ENCODE results near the gene MAPK12. TPM values are rescaled to one million over a fixed set of nuclear protein-coding genes. Genes with fewer than 3 reads are reported as not detected.

The MAPK12 gene
- total and polyA plus RNA-seq, 2 donors from 2014 or later = 13.4 to 15.9 TPM

- FAIRE-seq (no peak), DNase-seq (peak in 1 of 5 donors; percentile 49)
- H3K27me3 ChIP-seq (ENCODE audit: control insufficient read depth, insufficient read depth, low read length) = no peaks in the 10 kb centered on the region
- H3K4me3 ChIP-seq (ENCODE audit: low read length in 3 of 3) = no peak overlapping the region
- intact Hi-C loops (cut with DNase I) = no loop called here
- peaks cover 0 to 25% (median 7%) of the 10 kb centered on the region in 3 donors for H3K4me1 ChIP-seq (ENCODE audit: control insufficient read depth in 2 of 3, insufficient read depth in 2 of 3, low read depth in 1 of 3, low read length in 3 of 3)
- H3K9me3 ChIP-seq (ENCODE audit: control insufficient read depth in 2 of 3, insufficient read depth in 1 of 3, low read length in 3 of 3) = no peaks in the 10 kb centered on the region
- H3K27ac ChIP-seq (ENCODE audit: low read depth in 2 of 2, low read length in 2 of 2) = no peak overlapping the region
- no peak for TF ChIP-seq CTCF (IDR thresholded peaks at IDR 0.05; ENCODE audit: borderline replicate concordance, extremely low read depth, insufficient read depth)
- H3K36me3 ChIP-seq (ENCODE audit: control insufficient read depth in 2 of 3, insufficient read depth in 3 of 3, low read length in 3 of 3) = peaks cover 0 to 13% (median 0%) of the 10 kb centered on the region in 3 donors
- H3K9ac ChIP-seq (ENCODE audit: low read length in 3 of 3) = no peak overlapping the region
Measured at GRCh38 chr22:50272044-50272802, 10.7 kb upstream of the MAPK12 start.

- intact Hi-C loops (cut with DNase I) = no loop called here
- Histone ChIP-seq H3K9me3 (ENCODE audit: control insufficient read depth in 2 of 3, insufficient read depth in 1 of 3, low read length in 3 of 3) (no peaks in the 10 kb centered on the region), H3K27me3 (ENCODE audit: control insufficient read depth, insufficient read depth, low read length) (no peaks in the 10 kb centered on the region), H3K27ac (ENCODE audit: low read depth in 2 of 2, low read length in 2 of 2) (no peak overlapping the region), H3K4me1 (ENCODE audit: control insufficient read depth in 2 of 3, insufficient read depth in 2 of 3, low read depth in 1 of 3, low read length in 3 of 3) (peaks cover 0 to 25% (median 6%) of the 10 kb centered on the region in 3 donors), H3K4me3 (ENCODE audit: low read length in 3 of 3) (no peak overlapping the region), H3K9ac (ENCODE audit: low read length in 3 of 3) (no peak overlapping the region), H3K36me3 (ENCODE audit: control insufficient read depth in 2 of 3, insufficient read depth in 3 of 3, low read length in 3 of 3) (peaks cover 0 to 10% (median 0%) of the 10 kb centered on the region in 3 donors)
- peak; percentile 34 for TF ChIP-seq CTCF (IDR thresholded peaks at IDR 0.05; ENCODE audit: borderline replicate concordance, extremely low read depth, insufficient read depth)
- DNase-seq = peak in 3 of 5 donors; percentile 56 to 84 (median 70)
- no peak for FAIRE-seq
Measured at GRCh38 chr22:50271519-50271970, 10.1 kb upstream of the MAPK12 start.

- Histone ChIP-seq H3K9me3 (ENCODE audit: control insufficient read depth in 2 of 3, insufficient read depth in 1 of 3, low read length in 3 of 3) (no peaks in the 10 kb centered on the region), H3K4me1 (ENCODE audit: control insufficient read depth in 2 of 3, insufficient read depth in 2 of 3, low read depth in 1 of 3, low read length in 3 of 3) (peaks cover 0 to 25% (median 4%) of the 10 kb centered on the region in 3 donors), H3K27ac (ENCODE audit: low read depth in 2 of 2, low read length in 2 of 2) (peak overlapping the region; percentile 22 to 53), H3K9ac (ENCODE audit: low read length in 3 of 3) (no peak overlapping the region), H3K27me3 (ENCODE audit: control insufficient read depth, insufficient read depth, low read length) (no peaks in the 10 kb centered on the region), H3K36me3 (ENCODE audit: control insufficient read depth in 2 of 3, insufficient read depth in 3 of 3, low read length in 3 of 3) (peaks cover 0 to 7% (median 0%) of the 10 kb centered on the region in 3 donors), H3K4me3 (ENCODE audit: low read length in 3 of 3) (peak overlapping the region in 2 of 3 donors; percentile 34 to 56)
- intact Hi-C loops (cut with DNase I) = no loop called here
- FAIRE-seq = no peak
- TF ChIP-seq CTCF (IDR thresholded peaks at IDR 0.05; ENCODE audit: borderline replicate concordance, extremely low read depth, insufficient read depth) = no peak
- peak in 4 of 5 donors; percentile 79 to 92 (median 84) for DNase-seq
Measured at GRCh38 chr22:50270666-50271394, 9.3 kb upstream of the MAPK12 start.
